HUES6 (cell line): Measurements from ENCODE around the gene MAPKAP1.

Experiments used
- H3K27ac ChIP-seq: 2 replicates; pipeline ENCODE4 v1.7.0; 2013; ENCODE audit warnings: low read depth, mild to moderate bottlenecking, low read length, inconsistent platforms
- H3K27me3 ChIP-seq: 2 replicates; pipeline ENCODE4 v1.6.1; 2013; ENCODE audit warnings: low read length; ENCODE audit not compliant: control insufficient read depth, insufficient read depth
- H3K36me3 ChIP-seq: 2 replicates; pipeline ENCODE4 v1.6.1; 2013; ENCODE audit warnings: low read length; ENCODE audit not compliant: control insufficient read depth, insufficient read depth
- H3K4me1 ChIP-seq: 2 replicates; pipeline ENCODE4 v1.6.1; 2013; ENCODE audit warnings: low read length; ENCODE audit not compliant: control insufficient read depth, insufficient read depth
- H3K4me3 ChIP-seq: 2 replicates; pipeline ENCODE4 v1.5.1; 2013; ENCODE audit warnings: low read depth, low read length
- H3K9ac ChIP-seq: one replicate; pipeline ENCODE4 v1.6.1; 2013; ENCODE audit warnings: mild to moderate bottlenecking, low read length
- H3K9me3 ChIP-seq: 2 replicates; pipeline ENCODE4 v1.6.1; 2013; ENCODE audit warnings: low read depth, low read length; ENCODE audit not compliant: control insufficient read depth, insufficient read depth

MAPKAP1 gene

DNA sequence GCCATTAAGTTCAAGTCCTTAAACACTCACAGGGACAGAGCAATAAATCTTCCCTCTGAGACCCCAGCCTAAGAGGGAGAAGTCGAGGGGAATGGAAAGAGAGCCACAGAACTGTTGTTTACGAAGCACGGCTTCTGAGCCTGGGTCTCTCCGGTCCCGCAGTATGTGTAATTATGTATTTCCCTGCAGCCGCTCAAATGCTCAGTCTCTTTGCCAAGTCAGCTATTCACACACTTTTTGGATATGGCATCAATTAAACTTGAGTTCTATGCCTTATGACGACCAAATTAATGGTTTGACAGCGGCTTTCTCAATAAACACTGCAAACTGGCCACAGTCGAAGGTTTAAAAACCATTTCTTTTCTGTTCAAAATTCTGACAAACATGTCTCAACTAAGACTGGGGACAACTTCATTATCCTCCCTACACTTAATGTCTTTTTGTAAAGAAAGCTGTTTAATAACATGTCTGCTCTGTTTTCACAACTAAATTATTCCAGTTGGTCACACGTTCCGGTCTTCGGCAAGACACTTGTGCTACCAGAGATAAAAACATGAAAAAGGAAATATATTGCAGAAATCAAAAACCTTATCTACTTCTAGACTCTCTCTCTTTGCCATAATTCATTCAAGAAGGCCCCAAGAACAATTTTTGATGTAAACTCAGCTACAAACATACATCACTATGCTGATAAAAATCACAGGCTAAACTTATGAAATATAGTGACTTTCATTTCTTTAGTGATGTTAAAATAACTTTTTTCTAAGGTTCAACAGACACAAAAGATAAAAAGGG is 242.2 kb downstream of the MAPKAP1 start:
- peaks cover 21% of the 10 kb centered on the region for H3K36me3 ChIP-seq
- H3K4me1 ChIP-seq: peaks cover 3% of the 10 kb centered on the region; the same call in 1 of the 2 replicates
- no peaks in the 10 kb centered on the region for H3K27me3 ChIP-seq
- H3K9ac ChIP-seq: no peak overlapping the region
- H3K27ac ChIP-seq: no peak overlapping the region
- H3K4me3 ChIP-seq: no peak overlapping the region
- H3K9me3 ChIP-seq: peaks cover 12% of the 10 kb centered on the region; the same call in 1 of the 2 replicates

DNA sequence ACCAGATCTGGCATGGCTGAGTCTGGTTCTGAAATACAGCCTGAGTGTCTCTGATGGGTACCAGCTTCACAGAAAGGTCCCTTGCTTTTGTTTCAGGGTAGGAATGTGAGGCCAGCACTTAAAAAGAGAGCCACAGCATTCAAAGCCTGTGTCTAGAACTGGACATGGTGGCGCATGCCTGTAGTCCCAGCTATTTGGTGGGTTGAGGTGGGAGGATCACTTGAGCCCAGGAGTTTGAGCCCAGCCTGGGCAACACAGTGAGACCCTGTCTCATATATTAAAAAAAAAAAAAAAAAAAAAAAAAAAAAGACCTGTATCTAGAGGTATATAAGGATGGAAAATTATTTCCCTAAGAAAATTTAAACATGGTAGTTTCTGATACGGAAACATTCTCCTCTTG is 243.1 kb downstream of the MAPKAP1 start:
- peaks cover 3% of the 10 kb centered on the region; the same call in 1 of the 2 replicates for H3K4me1 ChIP-seq

DNA sequence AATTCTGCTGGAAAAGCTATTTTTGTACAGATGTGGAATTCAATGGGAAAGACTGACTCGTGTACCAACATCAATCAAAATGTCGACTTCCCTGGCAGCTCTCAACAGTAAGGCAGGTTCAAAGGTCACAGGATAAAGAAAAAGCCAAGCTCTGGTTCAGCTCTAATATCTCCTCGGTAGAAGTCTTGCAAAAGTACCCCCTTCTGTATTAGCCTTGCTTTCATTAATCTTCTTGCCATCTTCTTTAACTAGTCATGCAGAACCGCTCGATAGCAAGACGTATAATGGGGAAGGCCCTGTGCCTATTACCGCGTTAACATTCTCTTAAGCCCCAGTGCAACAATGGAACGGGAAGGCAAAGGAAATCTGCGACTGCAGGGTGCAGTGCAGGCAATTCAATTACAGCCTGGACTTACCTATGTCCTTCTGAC is 244.1 kb downstream of the MAPKAP1 start:
- H3K36me3 ChIP-seq: peaks cover 24% of the 10 kb centered on the region
- H3K4me3 ChIP-seq: no peak overlapping the region
- no peaks in the 10 kb centered on the region for H3K27me3 ChIP-seq
- H3K27ac ChIP-seq: no peak overlapping the region
- H3K9ac ChIP-seq: no peak overlapping the region
- H3K4me1 ChIP-seq: 0 out of 2 replicates have a peak, but pooled peaks cover 3% of the 10 kb centered on the region
- peaks cover 17% of the 10 kb centered on the region for H3K9me3 ChIP-seq

More for the DNA sequence above, 243.1 kb downstream of the MAPKAP1 start:
- no peaks in the 10 kb centered on the region for H3K27me3 ChIP-seq
- H3K9me3 ChIP-seq: peaks cover 15% of the 10 kb centered on the region; the same call in 1 of the 2 replicates
- peaks cover 21% of the 10 kb centered on the region for H3K36me3 ChIP-seq
- H3K4me3 ChIP-seq: no peak overlapping the region
- no peak overlapping the region for H3K9ac ChIP-seq
- no peak overlapping the region for H3K27ac ChIP-seq

DNA sequence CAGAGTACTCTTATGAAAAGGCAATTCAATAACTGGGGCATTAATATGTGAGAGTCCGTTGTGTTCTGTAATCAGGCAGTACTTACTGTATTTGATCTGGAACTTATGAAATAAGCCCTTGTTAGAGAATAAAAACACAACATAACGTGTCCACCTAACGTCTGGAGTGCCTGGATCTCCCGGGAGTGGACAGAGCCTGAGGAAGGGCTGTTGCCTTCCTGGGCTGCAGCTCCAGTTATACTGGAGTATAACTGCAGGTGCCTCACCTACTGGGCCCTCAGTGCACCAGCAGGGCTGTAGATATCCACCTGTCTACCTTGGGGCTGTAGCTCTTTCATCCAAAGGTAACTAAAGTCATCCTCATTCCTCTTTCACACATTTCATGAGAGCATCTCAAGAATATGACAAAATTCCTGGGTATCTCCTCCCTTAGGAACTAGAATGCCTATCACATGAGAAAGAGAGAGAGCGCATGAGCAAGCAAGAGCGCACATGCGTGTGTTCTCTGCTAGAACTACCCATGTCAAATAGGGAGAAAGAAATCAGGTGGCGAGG is 245.3 kb downstream of the MAPKAP1 start:
- Histone ChIP-seq H3K27me3 (no peaks in the 10 kb centered on the region), H3K4me3 (no peak overlapping the region), H3K36me3 (peaks cover 30% of the 10 kb centered on the region), H3K9ac (no peak overlapping the region), H3K27ac (no peak overlapping the region), H3K9me3 (peaks cover 26% of the 10 kb centered on the region), H3K4me1 (0 out of 2 replicates have a peak, but pooled peaks cover 3% of the 10 kb centered on the region)

DNA sequence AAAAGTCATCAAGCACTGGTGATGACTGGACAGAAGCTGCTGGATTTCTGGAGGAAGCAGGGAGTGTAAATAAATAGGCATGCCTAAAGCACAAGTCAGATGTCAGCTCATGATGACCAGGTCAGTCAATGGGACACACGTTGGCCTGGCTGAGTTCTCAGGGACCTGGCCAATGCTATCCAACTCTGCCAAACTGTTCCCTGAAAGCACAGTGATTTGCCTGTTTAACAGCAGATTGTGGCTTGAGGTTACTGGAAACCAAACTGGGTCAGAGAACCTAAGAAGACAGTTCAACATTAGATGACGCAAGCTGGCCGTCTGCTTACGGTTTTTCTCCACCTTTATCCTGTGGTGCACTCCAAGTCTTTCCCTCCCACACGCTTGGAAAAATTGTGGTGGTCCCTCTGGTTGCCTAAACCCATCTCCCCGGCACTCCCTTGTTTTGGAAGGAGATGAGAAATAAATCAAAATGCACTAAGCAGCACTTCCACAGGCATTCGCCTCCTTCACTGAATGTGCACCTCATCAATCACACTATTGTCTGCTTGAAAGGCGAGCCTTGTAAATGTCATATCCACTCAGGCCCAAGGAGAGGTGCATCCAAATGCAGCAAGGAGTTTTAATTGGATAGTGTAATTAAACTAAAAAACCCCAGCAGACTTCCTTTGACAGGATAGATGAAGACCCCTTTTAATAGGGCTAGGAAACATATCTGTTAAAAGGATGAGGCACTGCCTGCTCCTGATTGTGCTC is 245.9 kb downstream of the MAPKAP1 start:
- Histone ChIP-seq H3K27me3 (no peaks in the 10 kb centered on the region), H3K36me3 (peaks cover 36% of the 10 kb centered on the region), H3K9me3 (peaks cover 32% of the 10 kb centered on the region), H3K27ac (no peak overlapping the region), H3K9ac (no peak overlapping the region), H3K4me1 (0 out of 2 replicates have a peak, but pooled peaks cover 3% of the 10 kb centered on the region), H3K4me3 (no peak overlapping the region)

DNA sequence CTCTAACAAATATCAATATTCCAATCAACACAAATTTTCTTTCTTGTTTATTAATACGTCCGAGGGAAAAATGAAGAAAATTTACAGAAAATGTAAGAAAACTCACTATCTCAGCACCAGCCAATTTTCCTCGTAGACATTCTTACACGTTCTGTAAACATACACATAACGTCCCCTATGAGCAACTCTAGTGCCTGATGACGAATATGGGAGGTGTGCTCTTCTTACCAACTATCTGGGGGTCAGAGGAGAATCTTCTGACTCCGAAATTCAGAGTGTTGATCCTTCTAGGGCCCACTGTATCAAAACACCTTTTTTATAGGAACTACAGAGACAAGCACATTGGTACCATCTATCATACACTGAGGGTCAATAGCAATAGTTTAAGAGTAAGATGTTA is 246.7 kb downstream of the MAPKAP1 start:
- Histone ChIP-seq H3K9me3 (peaks cover 37% of the 10 kb centered on the region), H3K4me3 (no peak overlapping the region), H3K27me3 (no peaks in the 10 kb centered on the region), H3K36me3 (peaks cover 35% of the 10 kb centered on the region), H3K27ac (no peak overlapping the region), H3K4me1 (0 out of 2 replicates have a peak, but pooled peaks cover 3% of the 10 kb centered on the region), H3K9ac (no peak overlapping the region)

DNA sequence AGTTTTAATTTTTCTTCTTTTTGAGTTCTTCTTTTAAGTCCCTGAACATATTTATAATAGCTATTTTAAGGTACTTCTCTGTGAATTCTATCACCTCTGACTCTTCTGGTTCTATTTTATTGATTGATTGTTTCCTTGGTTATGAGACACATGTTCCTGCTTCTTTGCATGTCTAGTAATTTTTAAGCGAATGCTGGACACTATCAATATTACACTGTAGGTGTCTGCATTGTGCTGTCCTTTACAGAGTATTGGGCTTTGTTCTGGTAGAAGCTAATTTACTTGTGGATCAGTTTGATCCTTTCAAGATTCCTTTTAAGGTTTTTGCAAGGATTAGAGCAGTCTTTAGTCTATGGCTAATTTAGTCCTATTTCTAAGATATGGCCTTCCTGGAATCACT is 249.7 kb downstream of the MAPKAP1 start:
- Histone ChIP-seq H3K9ac (no peak overlapping the region), H3K27me3 (no peaks in the 10 kb centered on the region), H3K9me3 (peaks cover 37% of the 10 kb centered on the region), H3K4me1 (no peaks in the 10 kb centered on the region), H3K36me3 (peaks cover 38% of the 10 kb centered on the region), H3K27ac (no peak overlapping the region), H3K4me3 (no peak overlapping the region)

DNA sequence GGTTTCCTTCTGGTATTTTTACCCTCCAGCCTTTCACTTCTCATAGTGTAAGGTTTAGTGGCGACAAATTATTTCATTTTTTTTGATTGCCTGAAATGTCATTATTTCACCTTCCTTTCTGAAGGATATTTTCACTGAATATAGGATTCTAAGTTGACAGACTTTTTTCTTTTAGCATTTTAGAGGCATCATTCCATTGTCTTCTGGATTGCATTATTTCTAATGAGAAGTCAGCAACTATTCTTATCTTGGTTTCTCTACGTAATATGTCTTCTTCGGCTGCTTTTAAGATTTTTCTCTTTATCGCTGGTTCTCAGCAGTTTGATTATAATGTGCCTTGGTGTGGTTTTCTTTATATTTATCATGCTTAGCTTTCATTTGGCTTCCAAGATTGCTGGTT is 251.1 kb downstream of the MAPKAP1 start:
- Histone ChIP-seq H3K9ac (no peak overlapping the region), H3K9me3 (peaks cover 33% of the 10 kb centered on the region), H3K4me3 (no peak overlapping the region), H3K27ac (no peak overlapping the region), H3K36me3 (peaks cover 33% of the 10 kb centered on the region), H3K27me3 (no peaks in the 10 kb centered on the region), H3K4me1 (no peaks in the 10 kb centered on the region)

DNA sequence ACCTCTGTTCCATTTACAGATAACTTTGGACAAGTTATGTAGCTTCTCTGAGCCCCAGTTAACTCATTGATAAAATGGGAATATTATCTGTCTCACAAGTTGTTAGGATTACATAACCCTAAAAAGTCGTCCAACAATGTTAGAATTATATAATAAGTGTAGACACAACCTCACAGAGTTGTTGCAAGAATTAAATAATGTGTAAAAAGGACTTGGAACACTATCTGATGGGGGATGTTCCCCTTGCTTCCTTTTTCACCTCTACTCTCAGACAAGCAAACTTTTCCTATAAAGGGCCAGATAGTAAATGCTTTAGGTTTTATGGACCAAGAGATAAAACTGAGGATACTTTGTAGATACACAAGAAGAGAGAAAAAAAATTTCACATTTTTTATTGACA is 251.9 kb downstream of the MAPKAP1 start:
- H3K9me3 ChIP-seq: peaks cover 27% of the 10 kb centered on the region
- no peak overlapping the region for H3K9ac ChIP-seq
- H3K27me3 ChIP-seq: no peaks in the 10 kb centered on the region
- no peak overlapping the region for H3K4me3 ChIP-seq
- no peak overlapping the region for H3K27ac ChIP-seq
- H3K36me3 ChIP-seq: peaks cover 26% of the 10 kb centered on the region
- no peaks in the 10 kb centered on the region for H3K4me1 ChIP-seq

DNA sequence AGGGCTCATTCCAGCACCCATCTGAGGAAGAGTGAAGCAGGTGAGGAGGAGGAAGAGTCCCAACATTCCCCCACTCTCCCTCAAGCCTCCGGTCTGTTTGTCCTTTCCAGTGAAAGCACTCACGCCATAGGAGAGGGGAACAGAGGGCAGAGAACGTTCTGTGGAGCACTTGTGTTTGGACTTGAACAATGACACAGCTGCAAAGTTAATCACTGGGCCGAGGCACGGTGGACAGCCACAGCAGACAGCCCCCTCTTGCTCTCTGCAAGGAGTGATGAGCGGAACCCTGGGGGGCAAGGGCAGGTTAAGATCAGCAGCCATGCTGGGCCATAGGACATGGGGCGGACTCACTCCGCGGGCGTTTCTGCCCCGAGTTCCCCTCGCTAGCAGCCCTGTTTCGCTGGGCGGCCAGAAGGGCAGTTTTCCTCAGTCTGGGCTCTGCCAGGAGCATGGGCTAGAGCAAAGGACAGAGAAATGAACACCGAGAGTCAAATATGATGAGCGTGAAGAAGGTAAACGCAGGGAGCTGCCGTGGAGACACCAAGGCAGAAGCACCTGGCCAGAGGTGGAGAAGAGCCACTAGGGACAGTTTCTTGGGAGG is 259.7 kb downstream of the MAPKAP1 start:
- Histone ChIP-seq H3K36me3 (0 out of 2 replicates have a peak, but pooled peaks cover 13% of the 10 kb centered on the region), H3K27ac (no peak overlapping the region), H3K4me3 (no peak overlapping the region), H3K9me3 (no peaks in the 10 kb centered on the region), H3K27me3 (no peaks in the 10 kb centered on the region), H3K9ac (no peak overlapping the region), H3K4me1 (peaks cover 5% of the 10 kb centered on the region; the same call in 1 of the 2 replicates)
